ENCODE results near the gene ROR2. TPM values are rescaled to one million over a fixed set of nuclear protein-coding genes. Genes with fewer than 3 reads are reported as not detected.
"Not testable (repeated sequence)": the region's sequence is repeated elsewhere in the genome, so short reads cannot be mapped to it uniquely, and the experiment has no call there.

Gene ROR2
- total RNA-seq, 1 experiment from 2014 or later = 0.68 TPM

GRCh38 chr9:91800473-91801030 is 149.5 kb downstream of the ROR2 start:
- no TSS peak for BruUV-seq (replicated peaks)
- intact Hi-C loops (cut with micrococcal nuclease; ENCODE audit: unreplicated experiment) = no loop called here
- no peaks in the 10 kb centered on the region for H3K36me3 ChIP-seq (ENCODE audit: control insufficient read depth, insufficient read depth, low read length)

GRCh38 chr9:91799113-91799744 is 150.8 kb downstream of the ROR2 start:
- Histone ChIP-seq H3K36me3 (ENCODE audit: control insufficient read depth, insufficient read depth, low read length) (no peaks in the 10 kb centered on the region), H3K27me3 (replicated peaks; ENCODE audit: control insufficient read depth, insufficient read depth, low read length) (no peaks in the 10 kb centered on the region), H3K4me3 (ENCODE audit: low read depth, low read length) (no peak overlapping the region), H3K4me1 (no peaks in the 10 kb centered on the region), H3K9me3 (no peaks in the 10 kb centered on the region)
- no TSS peak for BruUV-seq (replicated peaks)
- Mint-ChIP-seq H3K27me3 (ENCODE audit: insufficient read depth, unreplicated experiment) (no peaks in the 10 kb centered on the region), H3K4me3 (ENCODE audit: unreplicated experiment) (no peak overlapping the region), H3K36me3 (ENCODE audit: insufficient read depth, unreplicated experiment) (no peaks in the 10 kb centered on the region), H3K27ac (ENCODE audit: unreplicated experiment) (peak overlapping the region; percentile 64), H3K4me1 (ENCODE audit: low read depth, unreplicated experiment) (peaks cover 6% of the 10 kb centered on the region), H3K9me3 (ENCODE audit: unreplicated experiment) (no peaks in the 10 kb centered on the region)
- TF ChIP-seq, protein P1, sequence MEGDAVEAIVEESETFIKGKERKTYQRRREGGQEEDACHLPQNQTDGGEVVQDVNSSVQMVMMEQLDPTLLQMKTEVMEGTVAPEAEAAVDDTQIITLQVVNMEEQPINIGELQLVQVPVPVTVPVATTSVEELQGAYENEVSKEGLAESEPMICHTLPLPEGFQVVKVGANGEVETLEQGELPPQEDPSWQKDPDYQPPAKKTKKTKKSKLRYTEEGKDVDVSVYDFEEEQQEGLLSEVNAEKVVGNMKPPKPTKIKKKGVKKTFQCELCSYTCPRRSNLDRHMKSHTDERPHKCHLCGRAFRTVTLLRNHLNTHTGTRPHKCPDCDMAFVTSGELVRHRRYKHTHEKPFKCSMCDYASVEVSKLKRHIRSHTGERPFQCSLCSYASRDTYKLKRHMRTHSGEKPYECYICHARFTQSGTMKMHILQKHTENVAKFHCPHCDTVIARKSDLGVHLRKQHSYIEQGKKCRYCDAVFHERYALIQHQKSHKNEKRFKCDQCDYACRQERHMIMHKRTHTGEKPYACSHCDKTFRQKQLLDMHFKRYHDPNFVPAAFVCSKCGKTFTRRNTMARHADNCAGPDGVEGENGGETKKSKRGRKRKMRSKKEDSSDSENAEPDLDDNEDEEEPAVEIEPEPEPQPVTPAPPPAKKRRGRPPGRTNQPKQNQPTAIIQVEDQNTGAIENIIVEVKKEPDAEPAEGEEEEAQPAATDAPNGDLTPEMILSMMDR (IDR thresholded peaks at IDR 0.05; ENCODE audit: insufficient read depth in 1 of 2, low read depth in 1 of 2, low read length in 1 of 2, severe bottlenecking in 1 of 2, unreplicated experiment in 1 of 2) = no peak
- intact Hi-C loops (cut with micrococcal nuclease; ENCODE audit: unreplicated experiment) = no loop called here
- ChIA-PET POLR2A (no interaction called here), CTCF (no interaction called here)
- DNase-seq = no peak

More at GRCh38 chr9:91800473-91801030, 149.5 kb downstream of the ROR2 start:
- TF ChIP-seq, protein P1 (IDR thresholded peaks at IDR 0.05; ENCODE audit: insufficient read depth in 1 of 2, low read depth in 1 of 2, low read length in 1 of 2, severe bottlenecking in 1 of 2, unreplicated experiment in 1 of 2) = no peak
- no peaks in the 10 kb centered on the region for H3K27me3 Mint-ChIP-seq (ENCODE audit: insufficient read depth, unreplicated experiment)
- Histone ChIP-seq H3K27me3 (replicated peaks; ENCODE audit: control insufficient read depth, insufficient read depth, low read length) (no peaks in the 10 kb centered on the region), H3K9me3 (no peaks in the 10 kb centered on the region), H3K4me3 (ENCODE audit: low read depth, low read length) (no peak overlapping the region), H3K4me1 (no peaks in the 10 kb centered on the region)
- DNase-seq = no peak
- H3K36me3 Mint-ChIP-seq (ENCODE audit: insufficient read depth, unreplicated experiment) = no peaks in the 10 kb centered on the region
- ChIA-PET CTCF (no interaction called here), POLR2A (no interaction called here)
- no peak overlapping the region for H3K4me3 Mint-ChIP-seq (ENCODE audit: unreplicated experiment)
- no peak overlapping the region for H3K27ac Mint-ChIP-seq (ENCODE audit: unreplicated experiment)
- peaks cover 6% of the 10 kb centered on the region for H3K4me1 Mint-ChIP-seq (ENCODE audit: low read depth, unreplicated experiment)
- no peaks in the 10 kb centered on the region for H3K9me3 Mint-ChIP-seq (ENCODE audit: unreplicated experiment)

DNA sequence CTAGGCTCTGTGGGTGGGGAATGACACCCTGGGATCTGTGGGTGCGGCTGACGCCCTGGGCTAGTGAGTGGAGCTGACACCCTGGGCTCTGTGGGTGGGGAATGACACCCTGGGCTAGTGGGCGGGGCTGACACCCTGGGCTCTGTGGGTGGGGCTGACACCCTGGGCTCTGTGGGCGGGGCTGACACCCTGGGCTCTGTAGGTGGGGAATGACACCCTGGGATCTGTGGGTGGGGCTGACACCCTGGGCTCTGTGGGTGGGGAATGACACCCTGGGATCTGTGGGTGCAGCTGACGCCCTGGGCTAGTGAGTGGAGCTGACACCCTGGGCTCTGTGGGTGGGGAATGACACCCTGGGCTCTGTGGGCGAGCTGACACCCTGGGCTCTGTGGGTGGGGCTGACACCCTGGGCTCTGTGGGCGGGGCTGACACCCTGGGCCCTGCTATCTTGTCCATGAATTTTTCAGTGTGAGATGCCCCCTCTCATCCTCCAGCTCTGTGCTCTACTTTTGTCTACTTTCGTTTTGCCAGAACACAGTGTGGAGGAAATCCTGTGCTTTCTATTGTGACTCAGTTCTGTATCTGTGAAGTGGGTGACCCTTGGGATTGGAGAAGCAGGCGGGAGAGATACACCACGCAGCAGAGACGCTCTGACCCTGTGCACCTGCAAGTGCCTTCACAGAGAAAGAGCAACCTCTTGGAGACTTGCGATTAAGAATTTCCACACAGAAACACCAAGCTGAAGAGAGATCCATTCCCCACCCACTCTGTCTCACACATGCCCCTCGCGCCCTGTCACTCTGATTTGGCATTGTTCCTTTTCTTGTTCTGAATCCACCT is 151.5 kb downstream of the ROR2 start:
- H3K36me3 ChIP-seq (ENCODE audit: control insufficient read depth, insufficient read depth, low read length); H3K27me3 Mint-ChIP-seq (ENCODE audit: insufficient read depth, unreplicated experiment); H3K4me3 ChIP-seq (ENCODE audit: low read depth, low read length); H3K4me1 Mint-ChIP-seq (ENCODE audit: low read depth, unreplicated experiment); H3K4me1 ChIP-seq; H3K9me3 Mint-ChIP-seq (ENCODE audit: unreplicated experiment); BruUV-seq (replicated peaks); H3K27me3 ChIP-seq (replicated peaks; ENCODE audit: control insufficient read depth, insufficient read depth, low read length); H3K36me3 Mint-ChIP-seq (ENCODE audit: insufficient read depth, unreplicated experiment); DNase-seq; POLR2A ChIA-PET; H3K4me3 Mint-ChIP-seq (ENCODE audit: unreplicated experiment); intact Hi-C loops (cut with micrococcal nuclease; ENCODE audit: unreplicated experiment); H3K9me3 ChIP-seq; CTCF ChIA-PET: not testable (repeated sequence)
- H3K27ac Mint-ChIP-seq (ENCODE audit: unreplicated experiment) = peak overlapping the region; percentile 64

DNA sequence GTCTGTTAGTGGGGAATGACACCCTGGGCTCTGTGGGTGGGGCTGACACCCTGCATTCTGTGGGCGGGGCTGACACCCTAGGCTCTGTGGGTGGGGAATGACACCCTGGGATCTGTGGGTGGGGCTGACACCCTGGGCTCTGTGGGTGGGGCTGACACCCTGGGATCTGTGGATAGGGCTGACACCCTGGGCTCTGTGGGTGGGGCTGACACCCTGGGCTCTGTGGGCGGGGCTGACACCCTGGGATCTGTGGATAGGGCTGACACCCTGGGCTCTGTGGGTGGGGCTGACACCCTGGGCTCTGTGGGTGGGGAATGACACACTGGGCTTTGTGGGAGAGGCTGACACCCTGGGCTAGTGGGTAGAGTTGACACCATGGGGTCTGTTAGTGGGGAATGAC is 152.5 kb downstream of the ROR2 start:
- H3K4me3 ChIP-seq (ENCODE audit: low read depth, low read length); H3K9me3 Mint-ChIP-seq (ENCODE audit: unreplicated experiment); intact Hi-C loops (cut with micrococcal nuclease; ENCODE audit: unreplicated experiment); BruUV-seq (replicated peaks); H3K4me1 ChIP-seq; H3K27me3 ChIP-seq (replicated peaks; ENCODE audit: control insufficient read depth, insufficient read depth, low read length); POLR2A ChIA-PET; CTCF ChIA-PET; H3K27ac Mint-ChIP-seq (ENCODE audit: unreplicated experiment); H3K4me1 Mint-ChIP-seq (ENCODE audit: low read depth, unreplicated experiment); H3K9me3 ChIP-seq; DNase-seq; H3K36me3 Mint-ChIP-seq (ENCODE audit: insufficient read depth, unreplicated experiment); H3K36me3 ChIP-seq (ENCODE audit: control insufficient read depth, insufficient read depth, low read length); H3K27me3 Mint-ChIP-seq (ENCODE audit: insufficient read depth, unreplicated experiment); H3K4me3 Mint-ChIP-seq (ENCODE audit: unreplicated experiment): not testable (repeated sequence)

GRCh38 chr9:91796516-91796915 is 153.5 kb downstream of the ROR2 start:
- POLR2A ChIA-PET; H3K9me3 ChIP-seq; H3K27me3 ChIP-seq (replicated peaks; ENCODE audit: control insufficient read depth, insufficient read depth, low read length); H3K27me3 Mint-ChIP-seq (ENCODE audit: insufficient read depth, unreplicated experiment); BruUV-seq (replicated peaks); H3K4me1 Mint-ChIP-seq (ENCODE audit: low read depth, unreplicated experiment); H3K4me3 Mint-ChIP-seq (ENCODE audit: unreplicated experiment); H3K27ac Mint-ChIP-seq (ENCODE audit: unreplicated experiment); H3K9me3 Mint-ChIP-seq (ENCODE audit: unreplicated experiment); H3K36me3 ChIP-seq (ENCODE audit: control insufficient read depth, insufficient read depth, low read length); H3K4me3 ChIP-seq (ENCODE audit: low read depth, low read length); H3K4me1 ChIP-seq; H3K36me3 Mint-ChIP-seq (ENCODE audit: insufficient read depth, unreplicated experiment); intact Hi-C loops (cut with micrococcal nuclease; ENCODE audit: unreplicated experiment); CTCF ChIA-PET: not testable (repeated sequence)
- DNase-seq = peak in 1 of 2 experiments; percentile 36
